BLaER1 (cell line): ENCODE data around the gene EDEM1.
A peak's percentile ranks its signal among the peaks of the same experiment; 100 is the strongest.
"Not testable (repeated sequence)": the region's sequence is repeated elsewhere in the genome, so short reads cannot be mapped to it uniquely, and the experiment has no call there.

ENCODE experiments used
- H3K27ac ChIP-seq: shearing (Covaris generic); formaldehyde crosslinking; 2 replicates; pipeline ENCODE4 v1.8.1; 2022
- H3K27me3 ChIP-seq: shearing (Covaris generic); formaldehyde crosslinking; 2 replicates; pipeline ENCODE4 v1.8.1; 2022
- H3K36me3 ChIP-seq: shearing (Covaris generic); formaldehyde crosslinking; 2 replicates; pipeline ENCODE4 v1.8.1; 2022
- H3K4me1 ChIP-seq: shearing (Covaris generic); formaldehyde crosslinking; 2 replicates; pipeline ENCODE4 v1.8.1; 2022
- H3K4me2 ChIP-seq: shearing (Covaris generic); formaldehyde crosslinking; 2 replicates; pipeline ENCODE4 v1.8.1; 2022
- H3K4me3 ChIP-seq: shearing (Covaris generic); formaldehyde crosslinking; 2 replicates; pipeline ENCODE4 v1.8.1; 2022
- H3K9ac ChIP-seq: shearing (Covaris generic); formaldehyde crosslinking; 2 replicates; pipeline ENCODE4 v1.8.1; 2022
- H3K9me3 ChIP-seq: shearing (Covaris generic); formaldehyde crosslinking; 2 replicates; pipeline ENCODE4 v1.8.1; 2022
- H4K20me1 ChIP-seq: shearing (Covaris generic); formaldehyde crosslinking; 2 replicates; pipeline ENCODE4 v1.8.1; 2022
- Cebpa-rat ChIP-seq: shearing (Covaris generic); IDR thresholded peaks from 2 replicates; pipeline ENCODE4 v1.8.1; 2022

Gene EDEM1

GRCh38 chr3:5169807-5170206 is 17.7 kb upstream of the EDEM1 start:
- Histone ChIP-seq H3K4me1 (peaks cover 41% of the 10 kb centered on the region), H3K4me3 (no peak overlapping the region), H3K9me3 (no peaks in the 10 kb centered on the region), H3K9ac (no peak overlapping the region), H3K27ac (peak overlapping the region; percentile 23; the same call in 1 of the 2 replicates), H3K27me3 (no peaks in the 10 kb centered on the region), H3K4me2 (peak overlapping the region; percentile 63), H4K20me1 (0 out of 2 replicates have a peak, but pooled peaks cover 5% of the 10 kb centered on the region), H3K36me3 (peaks cover 58% of the 10 kb centered on the region)
- TF ChIP-seq Cebpa-rat, result no peak

- H3K9ac ChIP-seq, result no peak overlapping the region
- no peak for TF ChIP-seq Cebpa-rat
- H3K9me3 ChIP-seq, result no peaks in the 10 kb centered on the region
- H3K4me2 ChIP-seq, result no peak overlapping the region
- no peaks in the 10 kb centered on the region for H3K27me3 ChIP-seq
- H3K4me3 ChIP-seq, result no peak overlapping the region
- H3K4me1 ChIP-seq, result peaks cover 53% of the 10 kb centered on the region
- no peak overlapping the region for H3K27ac ChIP-seq
- 0 out of 2 replicates have a peak, but pooled peaks cover 5% of the 10 kb centered on the region for H4K20me1 ChIP-seq
- H3K36me3 ChIP-seq, result peaks cover 59% of the 10 kb centered on the region
Measured at GRCh38 chr3:5170975-5171374, 16.5 kb upstream of the EDEM1 start.

- 0 out of 2 replicates have a peak, but pooled peaks cover 4% of the 10 kb centered on the region for H4K20me1 ChIP-seq
- no peak overlapping the region for H3K27ac ChIP-seq
- no peak overlapping the region for H3K4me3 ChIP-seq
- no peak overlapping the region for H3K4me2 ChIP-seq
- H3K9me3 ChIP-seq, result no peaks in the 10 kb centered on the region
- TF ChIP-seq Cebpa-rat, result no peak
- no peaks in the 10 kb centered on the region for H3K27me3 ChIP-seq
- no peak overlapping the region for H3K9ac ChIP-seq
- H3K4me1 ChIP-seq, result peaks cover 63% of the 10 kb centered on the region
- peaks cover 49% of the 10 kb centered on the region for H3K36me3 ChIP-seq
Measured at GRCh38 chr3:5172018-5172417, 15.5 kb upstream of the EDEM1 start.

GRCh38 chr3:5179036-5179435 is 8.5 kb upstream of the EDEM1 start:
- Histone ChIP-seq H3K4me3 (peak overlapping the region; percentile 39), H3K27ac (peak overlapping the region; percentile 98), H3K9ac (peak overlapping the region; percentile 95), H3K4me2 (peak overlapping the region; percentile 87), H3K4me1 (peaks cover 91% of the 10 kb centered on the region)
- not testable (repeated sequence) for H3K9me3 ChIP-seq, H3K27me3 ChIP-seq, H4K20me1 ChIP-seq, H3K36me3 ChIP-seq

- Histone ChIP-seq H4K20me1 (no peaks in the 10 kb centered on the region), H3K27me3 (no peaks in the 10 kb centered on the region), H3K27ac (peak overlapping the region; percentile 98), H3K4me3 (peak overlapping the region; percentile 98), H3K4me1 (peaks cover 88% of the 10 kb centered on the region), H3K9me3 (no peaks in the 10 kb centered on the region), H3K4me2 (peak overlapping the region; percentile 87), H3K9ac (peak overlapping the region; percentile 95), H3K36me3 (no peaks in the 10 kb centered on the region)
- TF ChIP-seq Cebpa-rat, result no peak
Measured at GRCh38 chr3:5181469-5182141, 5.9 kb upstream of the EDEM1 start.

- not testable (repeated sequence) for H3K27me3 ChIP-seq, H3K9me3 ChIP-seq, H3K36me3 ChIP-seq
- peak overlapping the region; percentile 87 for H3K4me2 ChIP-seq
- peaks cover 12% of the 10 kb centered on the region for H4K20me1 ChIP-seq
- peak overlapping the region; percentile 95 for H3K9ac ChIP-seq
- peaks cover 67% of the 10 kb centered on the region for H3K4me1 ChIP-seq
- H3K27ac ChIP-seq, result peak overlapping the region; percentile 98
- peak overlapping the region; percentile 98 for H3K4me3 ChIP-seq
Measured at GRCh38 chr3:5183714-5184113, 3.8 kb upstream of the EDEM1 start.

- Histone ChIP-seq H3K9ac (peak overlapping the region; percentile 95), H4K20me1 (peaks cover 20% of the 10 kb centered on the region), H3K4me2 (peak overlapping the region; percentile 87), H3K27me3 (no peaks in the 10 kb centered on the region), H3K4me3 (peak overlapping the region; percentile 98; the same call in 1 of the 2 replicates), H3K27ac (peak overlapping the region; percentile 98), H3K4me1 (peaks cover 59% of the 10 kb centered on the region), H3K9me3 (no peaks in the 10 kb centered on the region), H3K36me3 (peaks cover 12% of the 10 kb centered on the region)
- no peak for TF ChIP-seq Cebpa-rat
Measured at GRCh38 chr3:5184499-5184898, 3.0 kb upstream of the EDEM1 start.

GRCh38 chr3:5185093-5185673 is 2.3 kb upstream of the EDEM1 start:
- TF ChIP-seq Cebpa-rat, result no peak
- no peaks in the 10 kb centered on the region for H3K9me3 ChIP-seq
- H3K4me2 ChIP-seq, result peak overlapping the region; percentile 87
- peaks cover 52% of the 10 kb centered on the region for H3K4me1 ChIP-seq
- no peaks in the 10 kb centered on the region for H3K27me3 ChIP-seq
- peaks cover 19% of the 10 kb centered on the region for H3K36me3 ChIP-seq
- H3K9ac ChIP-seq, result peak overlapping the region; percentile 95
- H3K27ac ChIP-seq, result peak overlapping the region; percentile 98
- H3K4me3 ChIP-seq, result peak overlapping the region; percentile 98
- peaks cover 27% of the 10 kb centered on the region for H4K20me1 ChIP-seq

- Histone ChIP-seq H3K27ac (peak overlapping the region; percentile 98), H3K9me3 (no peaks in the 10 kb centered on the region), H4K20me1 (peaks cover 38% of the 10 kb centered on the region), H3K9ac (peak overlapping the region; percentile 95), H3K4me3 (peak overlapping the region; percentile 98), H3K4me1 (peaks cover 42% of the 10 kb centered on the region), H3K4me2 (peak overlapping the region; percentile 87), H3K27me3 (no peaks in the 10 kb centered on the region), H3K36me3 (peaks cover 30% of the 10 kb centered on the region)
- no peak for TF ChIP-seq Cebpa-rat
Measured at GRCh38 chr3:5186089-5186857, 1.2 kb upstream of the EDEM1 start.

GRCh38 chr3:5186858-5187155 is 700 bp upstream of the EDEM1 start:
- TF ChIP-seq Cebpa-rat, result no peak
- H3K4me3 ChIP-seq, result peak overlapping the region; percentile 98
- peak overlapping the region; percentile 95 for H3K9ac ChIP-seq
- no peaks in the 10 kb centered on the region for H3K27me3 ChIP-seq
- peak overlapping the region; percentile 87 for H3K4me2 ChIP-seq
- H4K20me1 ChIP-seq, result peaks cover 43% of the 10 kb centered on the region
- peak overlapping the region; percentile 98 for H3K27ac ChIP-seq
- peaks cover 38% of the 10 kb centered on the region for H3K4me1 ChIP-seq
- peaks cover 35% of the 10 kb centered on the region for H3K36me3 ChIP-seq
- no peaks in the 10 kb centered on the region for H3K9me3 ChIP-seq
